Measurements from ENCODE around the gene FAM47E. TPM values are rescaled to one million over a fixed set of nuclear protein-coding genes. Genes with fewer than 3 reads are reported as not detected.
A peak's percentile ranks its signal among the peaks of the same experiment; 100 is the strongest.

Gene FAM47E
- total RNA-seq, 1 experiment from 2014 or later = 1.0 TPM

DNA sequence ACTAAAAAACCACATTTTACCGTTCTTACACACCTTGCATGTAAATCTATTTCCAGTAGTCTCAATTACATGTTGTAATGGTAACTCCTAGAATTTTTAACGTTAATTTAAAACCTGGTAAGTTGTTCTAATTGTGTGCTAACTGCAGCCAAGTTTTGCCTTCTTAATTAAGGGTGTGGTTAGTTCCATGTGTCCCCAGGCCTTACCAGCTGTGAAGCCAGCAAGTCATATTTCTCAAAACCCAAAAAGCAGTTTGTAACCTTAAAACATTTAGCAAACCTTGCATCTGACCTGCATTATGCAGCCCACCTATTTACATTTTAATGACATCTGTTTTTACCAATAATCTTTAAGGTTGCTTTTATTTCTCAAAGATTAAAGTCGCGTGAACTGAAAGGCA is 18.4 kb upstream of the FAM47E start:
- CTCF ChIA-PET = interaction anchor here (0.5 to 0.6 kb wide), 2 partner anchors 479 to 1053 kb away, joined by 4 to 5 read pairs; no protein-coding TSS in a partner anchor
- H3K4me1 Mint-ChIP-seq (ENCODE audit: insufficient read depth, unreplicated experiment) = peaks cover 46% of the 10 kb centered on the region
- intact Hi-C loops (cut with micrococcal nuclease) = no loop called here
- POLR2A ChIA-PET = interaction anchor here (0.8 to 7.8 kb wide), 7 partner anchors 9 to 73 kb away, joined by 3 to 69 read pairs (median 4); partner anchors contain the start of genes SCARB2 and STBD1
- peak overlapping the region; percentile 83 for H3K27ac Mint-ChIP-seq (ENCODE audit: low read depth, unreplicated experiment)
- TF ChIP-seq, protein P1, sequence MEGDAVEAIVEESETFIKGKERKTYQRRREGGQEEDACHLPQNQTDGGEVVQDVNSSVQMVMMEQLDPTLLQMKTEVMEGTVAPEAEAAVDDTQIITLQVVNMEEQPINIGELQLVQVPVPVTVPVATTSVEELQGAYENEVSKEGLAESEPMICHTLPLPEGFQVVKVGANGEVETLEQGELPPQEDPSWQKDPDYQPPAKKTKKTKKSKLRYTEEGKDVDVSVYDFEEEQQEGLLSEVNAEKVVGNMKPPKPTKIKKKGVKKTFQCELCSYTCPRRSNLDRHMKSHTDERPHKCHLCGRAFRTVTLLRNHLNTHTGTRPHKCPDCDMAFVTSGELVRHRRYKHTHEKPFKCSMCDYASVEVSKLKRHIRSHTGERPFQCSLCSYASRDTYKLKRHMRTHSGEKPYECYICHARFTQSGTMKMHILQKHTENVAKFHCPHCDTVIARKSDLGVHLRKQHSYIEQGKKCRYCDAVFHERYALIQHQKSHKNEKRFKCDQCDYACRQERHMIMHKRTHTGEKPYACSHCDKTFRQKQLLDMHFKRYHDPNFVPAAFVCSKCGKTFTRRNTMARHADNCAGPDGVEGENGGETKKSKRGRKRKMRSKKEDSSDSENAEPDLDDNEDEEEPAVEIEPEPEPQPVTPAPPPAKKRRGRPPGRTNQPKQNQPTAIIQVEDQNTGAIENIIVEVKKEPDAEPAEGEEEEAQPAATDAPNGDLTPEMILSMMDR (IDR thresholded peaks at IDR 0.05; ENCODE audit: unreplicated experiment) = no peak
- BruUV-seq (replicated peaks) = no TSS peak
- no peaks in the 10 kb centered on the region for H3K27me3 Mint-ChIP-seq (ENCODE audit: insufficient read depth, unreplicated experiment)
- no peaks in the 10 kb centered on the region for H3K36me3 Mint-ChIP-seq (ENCODE audit: insufficient read depth, unreplicated experiment)
- H3K4me3 Mint-ChIP-seq (ENCODE audit: unreplicated experiment) = peak overlapping the region; percentile 48
- no peak for DNase-seq (ENCODE audit: unreplicated experiment)
- H3K9me3 Mint-ChIP-seq (ENCODE audit: unreplicated experiment) = peaks cover 17% of the 10 kb centered on the region

DNA sequence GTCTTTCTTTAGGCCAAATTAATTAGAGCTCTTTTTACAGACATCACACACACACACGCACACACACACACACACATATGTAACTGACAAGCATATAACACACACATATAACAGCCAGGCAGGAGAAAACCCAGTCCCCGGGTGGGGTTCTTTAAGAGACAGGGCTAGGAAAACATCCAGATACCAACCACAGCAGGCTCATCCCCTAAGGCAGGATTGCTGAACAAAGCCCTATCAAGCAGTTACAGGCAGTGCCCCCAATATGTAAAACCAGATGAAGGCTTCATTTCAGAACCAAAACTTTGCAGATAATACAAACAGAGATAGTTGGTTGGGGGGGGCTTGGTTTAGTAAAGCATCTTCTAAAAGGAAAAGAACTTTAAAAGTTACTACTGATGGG is 18.0 kb upstream of the FAM47E start:
- peaks cover 17% of the 10 kb centered on the region for H3K9me3 Mint-ChIP-seq (ENCODE audit: unreplicated experiment)
- POLR2A ChIA-PET = interaction anchor here (0.8 to 7.8 kb wide), 7 partner anchors 9 to 73 kb away, joined by 3 to 69 read pairs (median 4); partner anchors contain the start of genes SCARB2 and STBD1
- TF ChIP-seq, protein P1 (IDR thresholded peaks at IDR 0.05; ENCODE audit: unreplicated experiment) = no peak
- intact Hi-C loops (cut with micrococcal nuclease) = no loop called here
- DNase-seq (ENCODE audit: unreplicated experiment) = peak; percentile 36
- peak overlapping the region; percentile 83 for H3K27ac Mint-ChIP-seq (ENCODE audit: low read depth, unreplicated experiment)
- CTCF ChIA-PET = interaction anchor here (0.5 to 0.7 kb wide), 3 partner anchors 36 to 1053 kb away, joined by 4 to 5 read pairs (median 4); no protein-coding TSS in a partner anchor
- no peaks in the 10 kb centered on the region for H3K36me3 Mint-ChIP-seq (ENCODE audit: insufficient read depth, unreplicated experiment)
- peaks cover 46% of the 10 kb centered on the region for H3K4me1 Mint-ChIP-seq (ENCODE audit: insufficient read depth, unreplicated experiment)
- no peaks in the 10 kb centered on the region for H3K27me3 Mint-ChIP-seq (ENCODE audit: insufficient read depth, unreplicated experiment)
- peak overlapping the region; percentile 48 for H3K4me3 Mint-ChIP-seq (ENCODE audit: unreplicated experiment)
- BruUV-seq (replicated peaks) = no TSS peak

DNA sequence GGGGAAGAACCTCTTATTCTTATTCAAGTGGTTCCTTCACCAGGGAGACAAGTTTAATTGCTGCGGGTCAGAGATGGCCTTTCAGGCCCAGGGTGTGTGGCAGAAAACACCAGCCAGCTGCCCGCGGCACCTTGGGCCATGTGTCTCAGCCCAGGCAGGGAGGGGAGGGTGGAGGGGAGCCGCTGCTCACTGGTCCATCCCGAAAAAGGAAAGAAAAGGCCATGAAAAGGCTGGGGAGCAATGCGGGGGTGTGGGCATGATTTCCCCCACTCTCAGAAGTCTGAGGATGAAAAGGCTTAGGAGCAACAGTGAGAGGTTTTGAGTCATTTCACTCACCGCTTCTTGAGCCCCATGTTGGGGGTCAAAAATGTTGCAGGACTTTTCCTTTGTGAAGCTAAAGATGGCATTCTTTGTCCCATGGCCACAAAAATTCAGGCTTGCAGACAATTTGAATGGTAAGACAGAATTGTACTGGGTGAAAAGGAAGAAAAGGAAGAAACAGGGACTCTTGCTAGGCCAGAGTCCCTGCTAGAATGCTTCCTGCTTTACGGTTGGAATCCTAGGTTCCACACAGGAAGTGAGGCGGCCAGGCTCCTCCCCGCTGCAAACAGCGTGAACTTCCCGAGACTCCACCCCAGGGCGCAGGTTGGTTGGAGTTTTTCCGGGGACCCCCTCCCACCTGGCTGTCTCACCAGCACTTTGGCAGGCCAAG is 17.4 kb upstream of the FAM47E start:
- no peaks in the 10 kb centered on the region for H3K36me3 Mint-ChIP-seq (ENCODE audit: insufficient read depth, unreplicated experiment)
- peak overlapping the region; percentile 83 for H3K27ac Mint-ChIP-seq (ENCODE audit: low read depth, unreplicated experiment)
- CTCF ChIA-PET = interaction anchor here (0.7 kb wide), 1 partner anchor 36 kb away, joined by 4 read pairs; no protein-coding TSS in a partner anchor
- TF ChIP-seq, protein P1 (IDR thresholded peaks at IDR 0.05; ENCODE audit: unreplicated experiment) = no peak
- DNase-seq (ENCODE audit: unreplicated experiment) = no peak
- POLR2A ChIA-PET = interaction anchor here (1.6 to 7.8 kb wide), 3 partner anchors 14 to 72 kb away, joined by 9 to 69 read pairs (median 18); partner anchors contain the start of genes SCARB2 and STBD1
- BruUV-seq (replicated peaks) = no TSS peak
- H3K27me3 Mint-ChIP-seq (ENCODE audit: insufficient read depth, unreplicated experiment) = no peaks in the 10 kb centered on the region
- H3K4me1 Mint-ChIP-seq (ENCODE audit: insufficient read depth, unreplicated experiment) = peaks cover 46% of the 10 kb centered on the region
- no peak overlapping the region for H3K4me3 Mint-ChIP-seq (ENCODE audit: unreplicated experiment)
- intact Hi-C loops (cut with micrococcal nuclease) = no loop called here
- H3K9me3 Mint-ChIP-seq (ENCODE audit: unreplicated experiment) = peaks cover 11% of the 10 kb centered on the region

DNA sequence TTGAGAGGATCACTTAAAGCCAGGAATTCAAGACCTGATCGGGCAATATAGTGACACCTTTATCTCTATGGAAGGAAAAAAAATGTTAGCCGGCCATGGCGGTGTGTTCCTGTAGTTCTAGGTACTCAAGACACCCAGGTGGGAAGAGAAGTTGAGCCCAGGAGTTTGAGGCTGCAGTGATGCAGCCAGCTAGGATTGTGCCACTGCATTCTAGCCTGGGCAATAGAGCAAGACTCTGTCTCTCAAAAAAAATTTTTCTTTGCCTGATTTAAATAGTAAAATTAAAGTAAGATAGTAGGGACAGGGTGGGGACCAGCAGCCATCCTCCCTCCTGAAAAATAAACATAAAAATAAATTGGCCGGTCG is 16.9 kb upstream of the FAM47E start:
- no peak for DNase-seq (ENCODE audit: unreplicated experiment)
- peaks cover 46% of the 10 kb centered on the region for H3K4me1 Mint-ChIP-seq (ENCODE audit: insufficient read depth, unreplicated experiment)
- TF ChIP-seq, protein P1 (IDR thresholded peaks at IDR 0.05; ENCODE audit: unreplicated experiment) = no peak
- no peaks in the 10 kb centered on the region for H3K27me3 Mint-ChIP-seq (ENCODE audit: insufficient read depth, unreplicated experiment)
- peaks cover 7% of the 10 kb centered on the region for H3K9me3 Mint-ChIP-seq (ENCODE audit: unreplicated experiment)
- no peak overlapping the region for H3K4me3 Mint-ChIP-seq (ENCODE audit: unreplicated experiment)
- peak overlapping the region; percentile 83 for H3K27ac Mint-ChIP-seq (ENCODE audit: low read depth, unreplicated experiment)
- intact Hi-C loops (cut with micrococcal nuclease) = no loop called here
- no peaks in the 10 kb centered on the region for H3K36me3 Mint-ChIP-seq (ENCODE audit: insufficient read depth, unreplicated experiment)
- ChIA-PET POLR2A (interaction anchor here (1.4 to 7.8 kb wide), 3 partner anchors 9 to 86 kb away, joined by 4 to 69 read pairs (median 5); partner anchors contain the start of genes NUP54 and SCARB2), CTCF (no interaction called here)
- no TSS peak for BruUV-seq (replicated peaks)

Measured in MCF 10A (cell line).